GM23248 (cell line): ENCODE measurements around the gene EMC6.

Experiments
- EZH2 ChIP-seq: fragments of 200-600 bp; sonication (generic); IDR thresholded peaks from 2 replicates; pipeline ENCODE4 v1.6.1; 2018; ENCODE audit warnings: antibody characterized with exemption, mild to moderate bottlenecking; ENCODE audit not compliant: insufficient read depth, poor library complexity, severe bottlenecking
- EZH2phosphoT487 ChIP-seq: fragments of 200-600 bp; sonication (generic); IDR thresholded peaks from 2 replicates; pipeline ENCODE4 v1.6.1; 2018; ENCODE audit warnings: antibody characterized with exemption, moderate library complexity, mild to moderate bottlenecking, low read depth; ENCODE audit not compliant: insufficient read depth

- TF ChIP-seq EZH2 (no peak), EZH2phosphoT487 (no peak)
Measured at GRCh38 chr17:3679531-3680126, 11.0 kb downstream of the EMC6 start.
